Endothelial cell of umbilical vein (primary cell): Measurements from ENCODE around the gene GTSE1.

ENCODE experiments used
- CTCF ChIP-seq, 2 donors: IDR thresholded peaks; 1 replicate in 1 of 2; 2 replicates in 1 of 2; pipeline ENCODE4 v1.5.1; 2011; ENCODE audit warnings: low read length in 2 of 2, mild to moderate bottlenecking in 2 of 2, moderate library complexity in 2 of 2, control low read depth in 1 of 2, inconsistent platforms in 1 of 2, low read depth in 1 of 2; ENCODE audit not compliant: insufficient read depth in 1 of 2; ENCODE audit errors: extremely low read depth in 1 of 2
- EZH2 ChIP-seq: IDR thresholded peaks from 2 replicates; pipeline ENCODE4 v1.6.1; 2012; ENCODE audit warnings: borderline replicate concordance, low read depth, mild to moderate bottlenecking, moderate library complexity, low read length, inconsistent platforms; ENCODE audit not compliant: severe bottlenecking
- MAX ChIP-seq: IDR thresholded peaks from 2 replicates; pipeline ENCODE4 v1.6.1; 2011; ENCODE audit not compliant: insufficient read depth, insufficient read length
- MYC ChIP-seq: IDR thresholded peaks from one replicate; pipeline ENCODE4 v1.6.1; 2011; ENCODE audit warnings: mild to moderate bottlenecking, low read depth, low read length
- POLR2A ChIP-seq: IDR thresholded peaks from 2 replicates; pipeline ENCODE4 v1.6.1; 2012; ENCODE audit warnings: low read depth, mild to moderate bottlenecking, control low read depth, low read length
- POLR2AphosphoS5 ChIP-seq: IDR thresholded peaks from 2 replicates; pipeline ENCODE4 v1.6.1; 2012; ENCODE audit warnings: low read depth, mild to moderate bottlenecking, control low read depth, low read length, moderate library complexity; ENCODE audit not compliant: insufficient read depth

GRCh38 chr22:46379066-46379930 lies 82.6 kb downstream of the GTSE1 start:
- TF ChIP-seq CTCF (IDR thresholded peaks at IDR 0.05; ENCODE audit: extremely low read depth in 1 of 2, insufficient read depth in 1 of 2, low read depth in 1 of 2, low read length in 2 of 2) (no peak), POLR2AphosphoS5 (no peak), EZH2 (no peak), POLR2A (no peak), MAX (no peak), MYC (no peak)
